CD4-positive, alpha-beta T cell treated with Interleukin-4 for 4 hours (primary cell): ENCODE results near the gene CCDC61.

ENCODE experiments used
- DNase-seq: peaks from one replicate; pipeline ENCODE4 v3.0.0-alpha.2; 2020

Gene CCDC61

GRCh38 chr19:46017874-46018675 lies 22.8 kb downstream of the CCDC61 start:
- DNase-seq = no peak

- no peak for DNase-seq
These were observed 23.5 kb downstream of the CCDC61 start for GRCh38 chr19:46018729-46019251.

- no peak for DNase-seq
These were observed 24.0 kb downstream of the CCDC61 start for GRCh38 chr19:46019270-46019669.

- no peak for DNase-seq
These were observed 25.5 kb downstream of the CCDC61 start for GRCh38 chr19:46020819-46021125.

- no peak for DNase-seq
These were observed 26.3 kb downstream of the CCDC61 start for GRCh38 chr19:46021531-46022041.

- no peak for DNase-seq
These were observed 26.8 kb downstream of the CCDC61 start for GRCh38 chr19:46022061-46022430.

GRCh38 chr19:46022431-46023310 lies 27.4 kb downstream of the CCDC61 start, which contains the start of gene PGLYRP1:
PGLYRP1 (minus strand) TSS chr19:46023053; CDS start chr19:46023021, 32 bp downstream.
- DNase-seq = no peak

GRCh38 chr19:46023311-46023779 lies 28.1 kb downstream of the CCDC61 start:
- no peak for DNase-seq

- DNase-seq = no peak
These were observed 30.6 kb downstream of the CCDC61 start for GRCh38 chr19:46025835-46026234.

GRCh38 chr19:46030812-46031550 lies 35.7 kb downstream of the CCDC61 start:
- no peak for DNase-seq

GRCh38 chr19:46031781-46032596 lies 36.7 kb downstream of the CCDC61 start:
- no peak for DNase-seq

- no peak for DNase-seq
These were observed 37.3 kb downstream of the CCDC61 start for GRCh38 chr19:46032597-46033025.

GRCh38 chr19:46033401-46033800 lies 38.1 kb downstream of the CCDC61 start:
- no peak for DNase-seq

GRCh38 chr19:46035546-46035945 lies 40.3 kb downstream of the CCDC61 start:
- DNase-seq = no peak

- DNase-seq = no peak
These were observed 40.9 kb downstream of the CCDC61 start for GRCh38 chr19:46035986-46036743.

GRCh38 chr19:46036744-46037128 lies 41.5 kb downstream of the CCDC61 start:
- no peak for DNase-seq

GRCh38 chr19:46040125-46040524 lies 44.9 kb downstream of the CCDC61 start:
- DNase-seq = no peak

GRCh38 chr19:46040952-46041500 lies 45.8 kb downstream of the CCDC61 start, which contains the start of gene IGFL4:
IGFL4 (minus strand) TSS chr19:46041002; CDS start chr19:46040962, 40 bp downstream.
- DNase-seq = no peak

GRCh38 chr19:46042252-46042883 lies 47.1 kb downstream of the CCDC61 start:
- DNase-seq = no peak

- DNase-seq = no peak
These were observed 48.3 kb downstream of the CCDC61 start for GRCh38 chr19:46043519-46043918.
